Cardiac muscle cell (in vitro differentiated cells and primary cell): ENCODE data around the gene EXOC4. TPM values are rescaled to one million over a fixed set of nuclear protein-coding genes. Genes with fewer than 3 reads are reported as not detected.

Experiments used
- DNase-seq, 2 donors: peaks; one replicate each; pipeline versions ENCODE4 v3.0.0 to v3.0.0-alpha.2; 2010 to 2017; ENCODE audit warnings: low read depth in 1 of 2, low spot score in 1 of 2
- H3K27ac ChIP-seq: fragments of 200-600 bp; sonication (generic); 2 replicates; pipeline ENCODE4 v1.5.1; 2016
- H3K27me3 ChIP-seq: fragments of 200-600 bp; sonication (generic); 2 replicates; pipeline ENCODE4 v1.6.0; 2016; ENCODE audit warnings: control low read depth
- H3K36me3 ChIP-seq: fragments of 200-600 bp; sonication (generic); 2 replicates; pipeline ENCODE4 v1.5.1; 2016; ENCODE audit warnings: control low read depth
- H3K4me1 ChIP-seq: fragments of 200-600 bp; sonication (generic); 2 replicates; pipeline ENCODE4 v1.8.1; 2017; ENCODE audit warnings: low read depth, mild to moderate bottlenecking, mixed run types
- H3K4me3 ChIP-seq: fragments of 200-600 bp; sonication (generic); 2 replicates; pipeline ENCODE4 v1.5.1; 2016; ENCODE audit warnings: mild to moderate bottlenecking
- H3K9me3 ChIP-seq: fragments of 200-600 bp; sonication (generic); 2 replicates; pipeline ENCODE4 v1.5.1; 2017; ENCODE audit warnings: low read depth, mild to moderate bottlenecking, control low read depth
- CTCF ChIP-seq: IDR thresholded peaks from 2 replicates; pipeline ENCODE4 v1.5.1; 2012; ENCODE audit warnings: low read depth, mild to moderate bottlenecking, low read length
- polyA plus RNA-seq: library from polyadenylated mRNA; unstranded; fragments of >200 nt; fragmentation: Nextera tagmentation; extraction: Ambion mirVana; gene quantifications from 2 replicates; pipeline ENCODE4 v1.2.1, GENCODE V29; 2016
- total RNA-seq: library from RNA; depleted of rRNA; stranded (reverse); fragments of >200 nt; gene quantifications from 2 replicates; pipeline ENCODE4 v1.2.3, GENCODE V29; 2016

EXOC4 gene
- total and polyA plus RNA-seq, 2 experiments from 2014 or later: 33.6 to 46.0 TPM

GRCh38 chr7:133230591-133231194, 22.2 kb upstream of the EXOC4 start:
- Histone ChIP-seq H3K27ac (no peak overlapping the region), H3K36me3 (no peaks in the 10 kb centered on the region), H3K4me3 (no peak overlapping the region), H3K4me1 (no peaks in the 10 kb centered on the region), H3K9me3 (no peaks in the 10 kb centered on the region), H3K27me3 (no peaks in the 10 kb centered on the region)
- peak; percentile 77 for TF ChIP-seq CTCF
- DNase-seq: peak; percentile 66 to 75

- Histone ChIP-seq H3K36me3 (no peaks in the 10 kb centered on the region), H3K4me3 (no peak overlapping the region), H3K9me3 (no peaks in the 10 kb centered on the region), H3K4me1 (no peaks in the 10 kb centered on the region), H3K27me3 (no peaks in the 10 kb centered on the region), H3K27ac (no peak overlapping the region)
- no peak for DNase-seq
- TF ChIP-seq CTCF: no peak
These were observed 19.7 kb upstream of the EXOC4 start for GRCh38 chr7:133233142-133233541.

GRCh38 chr7:133234961-133235875, 17.7 kb upstream of the EXOC4 start:
- Histone ChIP-seq H3K4me1 (no peaks in the 10 kb centered on the region), H3K9me3 (no peaks in the 10 kb centered on the region), H3K36me3 (no peaks in the 10 kb centered on the region), H3K27ac (no peak overlapping the region), H3K4me3 (no peak overlapping the region), H3K27me3 (no peaks in the 10 kb centered on the region)
- TF ChIP-seq CTCF: no peak
- DNase-seq: peak in 1 of 2 donors; percentile 73

GRCh38 chr7:133237545-133237944, 15.3 kb upstream of the EXOC4 start:
- no peak for DNase-seq
- H3K9me3 ChIP-seq: no peaks in the 10 kb centered on the region
- no peaks in the 10 kb centered on the region for H3K27me3 ChIP-seq
- H3K36me3 ChIP-seq: no peaks in the 10 kb centered on the region
- no peak overlapping the region for H3K4me3 ChIP-seq
- no peak for TF ChIP-seq CTCF
- H3K27ac ChIP-seq: no peak overlapping the region
- no peaks in the 10 kb centered on the region for H3K4me1 ChIP-seq

GRCh38 chr7:133240302-133240701, 12.6 kb upstream of the EXOC4 start:
- TF ChIP-seq CTCF: no peak
- no peaks in the 10 kb centered on the region for H3K4me1 ChIP-seq
- no peak for DNase-seq
- no peak overlapping the region for H3K27ac ChIP-seq
- no peak overlapping the region for H3K4me3 ChIP-seq
- no peaks in the 10 kb centered on the region for H3K36me3 ChIP-seq
- no peaks in the 10 kb centered on the region for H3K9me3 ChIP-seq
- H3K27me3 ChIP-seq: no peaks in the 10 kb centered on the region
